IMR-90 (cell line): ENCODE measurements around the gene ADM. TPM values are rescaled to one million over a fixed set of nuclear protein-coding genes. Genes with fewer than 3 reads are reported as not detected.
A peak's percentile ranks its signal among the peaks of the same experiment; 100 is the strongest.

Experiments
- ATAC-seq: fragments of 200-7000 bp; cut with Tn5 transposase; 2 replicates; pipeline ENCODE4 v1.9.1; 2020; ENCODE audit warnings: low read depth, mild to moderate bottlenecking, moderate library complexity
- BruUV-seq: library from RNA; stranded (reverse); fragments of 400-500 nt; replicated peaks from 2 replicates; lab custom pipeline; 2021; lab: Mats Ljungman, UMichigan
- CTCF ChIA-PET: fragments of 300-600 bp; formaldehyde crosslinking; extraction: SDS; loops from one replicate; lab custom pipeline; 2021; ENCODE audit warnings: antibody characterized with exemption; lab: Yijun Ruan, JAX
- POLR2A ChIA-PET: fragments of 300-600 bp; sonication (Branson Sonifier 250); formaldehyde crosslinking; loops from one replicate; lab custom pipeline; 2022; ENCODE audit warnings: antibody characterized with exemption; ENCODE audit not compliant: unreplicated experiment; lab: Charles Lee
- DNase-seq: peaks from one replicate; pipeline ENCODE4 v3.0.0; 2013
- H2AFZ ChIP-seq: replicated peaks from 2 replicates; pipeline ENCODE3; 2013; ENCODE audit warnings: low read length, mild to moderate bottlenecking; ENCODE audit not compliant: poor library complexity
- H2AK5ac ChIP-seq: 2 replicates; pipeline ENCODE4 v1.6.1; 2013; ENCODE audit warnings: low read depth, low read length, inconsistent platforms
- H2AK9ac ChIP-seq: replicated peaks from 2 replicates; pipeline ENCODE3; 2013; ENCODE audit warnings: mild to moderate bottlenecking, low read depth, low read length, moderate library complexity; ENCODE audit not compliant: poor library complexity
- H2BK120ac ChIP-seq: 2 replicates; pipeline ENCODE4 v1.6.1; 2013; ENCODE audit warnings: low read depth, low read length, inconsistent platforms
- H2BK15ac ChIP-seq: 3 replicates; pipeline ENCODE4 v1.6.1; 2013; ENCODE audit warnings: low read depth, low read length, inconsistent platforms
- H2BK20ac ChIP-seq: 2 replicates; pipeline ENCODE4 v1.6.1; 2013; ENCODE audit warnings: low read depth, mild to moderate bottlenecking, inconsistent platforms, low read length, moderate library complexity
- H2BK5ac ChIP-seq: 2 replicates; pipeline ENCODE4 v1.6.1; 2013; ENCODE audit warnings: mild to moderate bottlenecking, low read depth, low read length, inconsistent platforms; ENCODE audit not compliant: poor library complexity, severe bottlenecking
- H3K14ac ChIP-seq: replicated peaks from 2 replicates; pipeline ENCODE4 v1.6.1; 2013; ENCODE audit warnings: low read depth, low read length, inconsistent platforms
- H3K18ac ChIP-seq: 2 replicates; pipeline ENCODE4 v1.6.1; 2013; ENCODE audit warnings: low read depth, low read length, control low read depth
- H3K23ac ChIP-seq: 2 replicates; pipeline ENCODE4 v1.6.1; 2013; ENCODE audit warnings: low read depth, low read length, inconsistent platforms
- H3K27ac ChIP-seq: 2 replicates; pipeline ENCODE4 v1.5.1; 2013; ENCODE audit warnings: mild to moderate bottlenecking, control low read depth, low read length; ENCODE audit not compliant: insufficient read depth
- H3K27me3 ChIP-seq: 2 replicates; pipeline ENCODE4 v1.6.1; 2013; ENCODE audit warnings: low read length; ENCODE audit not compliant: control insufficient read depth, insufficient read depth
- H3K36me3 ChIP-seq: 2 replicates; pipeline ENCODE4 v1.6.1; 2013; ENCODE audit warnings: low read length, mixed read lengths; ENCODE audit not compliant: control insufficient read depth, insufficient read depth
- H3K4ac ChIP-seq: 2 replicates; pipeline ENCODE4 v1.6.1; 2013; ENCODE audit warnings: low read depth, low read length, inconsistent platforms
- H3K4me1 ChIP-seq: 2 replicates; pipeline ENCODE4 v1.6.1; 2013; ENCODE audit warnings: low read length, mixed read lengths; ENCODE audit not compliant: control insufficient read depth, insufficient read depth
- H3K4me2 ChIP-seq: 2 replicates; pipeline ENCODE4 v1.6.1; 2013; ENCODE audit warnings: low read depth, mild to moderate bottlenecking, control low read depth, low read length, moderate library complexity
- H3K4me3 ChIP-seq: 2 replicates; pipeline ENCODE4 v1.5.1; 2013; ENCODE audit warnings: low read depth, mild to moderate bottlenecking, control low read depth, low read length, moderate library complexity; ENCODE audit not compliant: insufficient read depth
- H3K56ac ChIP-seq: 2 replicates; pipeline ENCODE4 v1.6.1; 2013; ENCODE audit warnings: low read length, inconsistent platforms; ENCODE audit not compliant: insufficient read depth; ENCODE audit errors: extremely low read depth
- H3K79me1 ChIP-seq, 2 experiments: 2 replicates each; pipeline ENCODE4 v1.6.1; 2013; ENCODE audit warnings: low read length in 2 of 2, inconsistent platforms in 1 of 2, low read depth in 1 of 2
- H3K9ac ChIP-seq: 2 replicates; pipeline ENCODE4 v1.6.1; 2013; ENCODE audit warnings: low read depth, low read length, control low read depth
- H3K9me1 ChIP-seq: 2 replicates; pipeline ENCODE4 v1.6.1; 2013; ENCODE audit warnings: low read length, inconsistent platforms; ENCODE audit not compliant: insufficient read depth
- H3K9me3 ChIP-seq: 2 replicates; pipeline ENCODE4 v1.6.1; 2013; ENCODE audit warnings: low read length; ENCODE audit not compliant: control insufficient read depth, insufficient read depth
- H4K20me1 ChIP-seq: 2 replicates; pipeline ENCODE4 v1.6.1; 2013; ENCODE audit warnings: low read length, inconsistent platforms; ENCODE audit not compliant: insufficient read depth
- H4K5ac ChIP-seq: 2 replicates; pipeline ENCODE4 v1.6.1; 2013; ENCODE audit warnings: mild to moderate bottlenecking, low read depth, low read length, control low read depth
- H4K8ac ChIP-seq, 2 experiments: 2 replicates each; pipeline ENCODE4 v1.6.1; 2013; ENCODE audit warnings: low read depth in 2 of 2, low read length in 2 of 2, control low read depth in 1 of 2, inconsistent platforms in 1 of 2
- H4K91ac ChIP-seq: 2 replicates; pipeline ENCODE4 v1.6.1; 2013; ENCODE audit warnings: low read depth, low read length, inconsistent platforms; ENCODE audit not compliant: insufficient read depth
- CEBPB ChIP-seq: IDR thresholded peaks from 2 replicates; pipeline ENCODE4 v1.6.1; 2012; ENCODE audit warnings: low read depth, low read length, improper control_type of control experiment
- RAD21 ChIP-seq: IDR thresholded peaks from 2 replicates; pipeline ENCODE4 v1.6.1; 2012; ENCODE audit warnings: low read length, improper control_type of control experiment
- WGBS, 2 experiments: methylation state at CpG; one replicate each; pipeline versions ENCODE4 v1.1.5 to v1.1.7; 2013; ENCODE audit warnings: missing lambda C conversion rate in 2 of 2; ENCODE audit not compliant: insufficient read length in 1 of 2; ENCODE audit errors: extremely low coverage in 2 of 2; 5-methylcytosine and 5-hydroxymethylcytosine counted together
- dilution Hi-C: fragments of 300-500 bp; cut with HindIII; formaldehyde crosslinking; loops from one replicate; pipeline ENCODE4 v1.14.3; 2018; ENCODE audit warnings: low sequenced_read_pairs; ENCODE audit not compliant: unreplicated experiment
- in situ Hi-C: fragments of 300-500 bp; cut with MboI; formaldehyde crosslinking; loops from 3 replicates; pipeline ENCODE4 v1.14.3; 2019; ENCODE audit warnings: low sequenced_read_pairs, inconsistent platforms, mixed read lengths
- intact Hi-C: fragments of 100-400 bp; cut with micrococcal nuclease; formaldehyde crosslinking; loops from 2 replicates; pipeline ENCODE4 v1.10.0; 2022
- polyA plus RNA-seq, 3 experiments: library from polyadenylated mRNA; depleted of rRNA; stranded (reverse); fragments of >200 nt; gene quantifications; 2 replicates each; pipeline ENCODE4 v1.2.3, GENCODE V29; 2012; ENCODE audit warnings: low replicate concordance in 1 of 3
- total RNA-seq: library from RNA; depleted of rRNA; stranded (reverse); fragments of >200 nt; gene quantifications from 2 replicates; pipeline ENCODE4 v1.2.3, GENCODE V29; 2012
- TF ChIP-seq, protein P1 (sequence below): conservative IDR thresholded peaks from 2 replicates; pipeline ENCODE4 v1.5.1; 2012; ENCODE audit warnings: mild to moderate bottlenecking, low read depth, low read length, improper control_type of control experiment

The ADM gene
- total and polyA plus RNA-seq, 2 of the 4 experiments (the other 2 are of a cell fraction), result 357 to 559 TPM

DNA sequence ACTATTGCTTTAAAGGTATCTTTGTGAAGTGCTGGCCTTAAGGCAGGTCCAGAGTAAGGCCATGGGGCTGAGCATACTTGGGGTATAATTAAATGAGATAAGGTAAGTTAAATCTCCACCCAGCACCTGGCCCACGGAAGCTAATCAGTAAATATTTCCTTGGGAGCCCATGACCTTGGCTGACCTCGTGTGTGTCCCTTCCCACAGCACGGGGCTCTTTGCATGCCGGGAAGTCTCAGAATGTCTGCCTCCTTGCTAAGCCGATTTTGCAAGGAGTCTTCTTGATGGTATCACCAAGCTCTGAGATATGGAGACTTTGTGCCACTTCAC is 46.5 kb downstream of the ADM start:
- H3K56ac ChIP-seq, result peak overlapping the region; percentile 18; the same call in 1 of the 2 replicates
- H2AFZ ChIP-seq, result peak overlapping the region; percentile 47
- WGBS, 2 experiments, result no CpG with 5 or more reads among the region's 5 CpGs
- peak overlapping the region; percentile 30; the same call in 1 of the 2 replicates for H2AK5ac ChIP-seq
- peak overlapping the region; percentile 70 for H2BK20ac ChIP-seq
- H4K5ac ChIP-seq, result peak overlapping the region; percentile 10; the same call in 1 of the 2 replicates
- in situ Hi-C loops (no loop called here), dilution Hi-C loops (no loop called here), intact Hi-C loops (loop anchor here (2.0 kb wide), 1 partner anchor 139 kb away; no protein-coding TSS in a partner anchor)
- H4K20me1 ChIP-seq, result no peaks in the 10 kb centered on the region
- peak overlapping the region; percentile 83 for H3K4ac ChIP-seq
- no peak overlapping the region for H3K4me3 ChIP-seq
- H3K27ac ChIP-seq, result peak overlapping the region; percentile 74
- DNase-seq, result no peak
- TF ChIP-seq RAD21 (no peak), CEBPB (no peak)
- TF ChIP-seq, protein P1, sequence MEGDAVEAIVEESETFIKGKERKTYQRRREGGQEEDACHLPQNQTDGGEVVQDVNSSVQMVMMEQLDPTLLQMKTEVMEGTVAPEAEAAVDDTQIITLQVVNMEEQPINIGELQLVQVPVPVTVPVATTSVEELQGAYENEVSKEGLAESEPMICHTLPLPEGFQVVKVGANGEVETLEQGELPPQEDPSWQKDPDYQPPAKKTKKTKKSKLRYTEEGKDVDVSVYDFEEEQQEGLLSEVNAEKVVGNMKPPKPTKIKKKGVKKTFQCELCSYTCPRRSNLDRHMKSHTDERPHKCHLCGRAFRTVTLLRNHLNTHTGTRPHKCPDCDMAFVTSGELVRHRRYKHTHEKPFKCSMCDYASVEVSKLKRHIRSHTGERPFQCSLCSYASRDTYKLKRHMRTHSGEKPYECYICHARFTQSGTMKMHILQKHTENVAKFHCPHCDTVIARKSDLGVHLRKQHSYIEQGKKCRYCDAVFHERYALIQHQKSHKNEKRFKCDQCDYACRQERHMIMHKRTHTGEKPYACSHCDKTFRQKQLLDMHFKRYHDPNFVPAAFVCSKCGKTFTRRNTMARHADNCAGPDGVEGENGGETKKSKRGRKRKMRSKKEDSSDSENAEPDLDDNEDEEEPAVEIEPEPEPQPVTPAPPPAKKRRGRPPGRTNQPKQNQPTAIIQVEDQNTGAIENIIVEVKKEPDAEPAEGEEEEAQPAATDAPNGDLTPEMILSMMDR, result no peak
- H3K36me3 ChIP-seq, result no peaks in the 10 kb centered on the region
- peak overlapping the region; percentile 12 to 54 for H4K8ac ChIP-seq
- peak overlapping the region; percentile 41 for H3K4me2 ChIP-seq
- H3K9ac ChIP-seq, result peak overlapping the region; percentile 2; the same call in 1 of the 2 replicates
- peak overlapping the region; percentile 61 for H2BK5ac ChIP-seq
- peaks cover 8% of the 10 kb centered on the region for H3K9me1 ChIP-seq
- no peak for ATAC-seq
- BruUV-seq, result no TSS peak
- peak overlapping the region; percentile 73 for H4K91ac ChIP-seq
- H3K4me1 ChIP-seq, result peaks cover 23% of the 10 kb centered on the region
- no peaks in the 10 kb centered on the region for H3K27me3 ChIP-seq
- peak overlapping the region; percentile 21 for H2AK9ac ChIP-seq
- 0 out of 2 replicates have a peak overlapping the region, but pooled peaks have one; percentile 7 for H3K23ac ChIP-seq
- ChIA-PET POLR2A (no interaction called here), CTCF (interaction anchor here (1.0 to 1.2 kb wide), 2 partner anchors 15 to 41 kb away, joined by 4 to 6 read pairs; no protein-coding TSS in a partner anchor)
- H2BK120ac ChIP-seq, result peak overlapping the region; percentile 78
- H3K79me1 ChIP-seq, result no peaks in the 10 kb centered on the region
- peak overlapping the region; percentile 28 for H3K14ac ChIP-seq
- H2BK15ac ChIP-seq, result peak overlapping the region; percentile 46; the same call in 1 of the 3 replicates
- H3K9me3 ChIP-seq, result no peaks in the 10 kb centered on the region
- H3K18ac ChIP-seq, result peak overlapping the region; percentile 61
